ENCODE data around the gene STON2. TPM values are rescaled to one million over a fixed set of nuclear protein-coding genes. Genes with fewer than 3 reads are reported as not detected.

The STON2 gene
- total and polyA plus RNA-seq, 2 of the 13 experiments (the other 11 are each of a cell fraction or from before 2014, with no cell fraction given): 2.1 to 11.0 TPM

- no peak for TF ChIP-seq DZIP1 (CRISPR knock-in tag; IDR thresholded peaks at IDR 0.05)
- TF ChIP-seq ZNF607 (CRISPR knock-in tag; IDR thresholded peaks at IDR 0.05; ENCODE audit: borderline replicate concordance): peak; percentile 67; the same call in 1 of the 2 replicates
- TF ChIP-seq PHF5A (CRISPR knock-in tag; IDR thresholded peaks at IDR 0.05; ENCODE audit: low read depth, unreplicated experiment): peak; percentile 59
- no peak for TF ChIP-seq ZKSCAN5 (CRISPR knock-in tag; IDR thresholded peaks at IDR 0.05)
- no peak for TF ChIP-seq SNAPC5 (CRISPR knock-in tag; IDR thresholded peaks at IDR 0.05; ENCODE audit: borderline replicate concordance)
- TF ChIP-seq ARID5B (CRISPR knock-in tag; IDR thresholded peaks at IDR 0.05): peak; percentile 73
- peak; percentile 71; the same call in 1 of the 2 replicates for TF ChIP-seq NRL (CRISPR knock-in tag; IDR thresholded peaks at IDR 0.05; ENCODE audit: borderline replicate concordance)
- TF ChIP-seq ZNF354B (CRISPR knock-in tag; IDR thresholded peaks at IDR 0.05): no peak
- 0 out of 2 replicates have a peak, but pooled peaks have one; percentile 56 for TF ChIP-seq THAP7 (CRISPR knock-in tag; IDR thresholded peaks at IDR 0.05)
- TF ChIP-seq KLF16 (CRISPR knock-in tag; IDR thresholded peaks at IDR 0.05): peak in 1 of 2 experiments; percentile 93; a peak in 2 of 4 replicates
- no peak for TF ChIP-seq U2AF2 (IDR thresholded peaks at IDR 0.05; ENCODE audit: low read depth, low read length)
- TF ChIP-seq MAFF (IDR thresholded peaks at IDR 0.05; ENCODE audit: low read depth, low read length): no peak
- peak; percentile 23; the same call in 1 of the 2 replicates for TF ChIP-seq ZFP1 (CRISPR knock-in tag; IDR thresholded peaks at IDR 0.05)
- TF ChIP-seq ZNF598 (CRISPR knock-in tag; IDR thresholded peaks at IDR 0.05; ENCODE audit: borderline replicate concordance): no peak
- no peak for TF ChIP-seq ADNP (CRISPR knock-in tag; IDR thresholded peaks at IDR 0.05)
- TF ChIP-seq ZXDC (CRISPR knock-in tag; IDR thresholded peaks at IDR 0.05): peak; percentile 81; the same call in 1 of the 2 replicates
- peak; percentile 56; the same call in 1 of the 2 replicates for TF ChIP-seq MTF1 (CRISPR knock-in tag; IDR thresholded peaks at IDR 0.05)
- TF ChIP-seq TFDP1 (CRISPR knock-in tag; IDR thresholded peaks at IDR 0.05; ENCODE audit: borderline replicate concordance): peak; percentile 60; the same call in 1 of the 2 replicates
Observed at GRCh38 chr14:81219210-81219758, 180.8 kb downstream of the STON2 start (continued).
